DND-41 (cell line): ENCODE data around the gene UNC45B.
"Not testable (repeated sequence)": the region's sequence is repeated elsewhere in the genome, so short reads cannot be mapped to it uniquely, and the experiment has no call there.

ENCODE experiments used
- ATAC-seq: fragments of 200-7000 bp; cut with Tn5 transposase; 3 replicates; pipeline ENCODE4 v1.9.1; 2021; ENCODE audit warnings: low read depth; ENCODE audit not compliant: insufficient read depth
- DNase-seq: peaks from one replicate; pipeline ENCODE4 v3.0.0-alpha.2; 2020
- H2AFZ ChIP-seq: 2 replicates; pipeline ENCODE4 v1.6.0; 2012; ENCODE audit warnings: low read depth, low read length
- H3K27ac ChIP-seq: 2 replicates; pipeline ENCODE4 v1.5.1; 2012; ENCODE audit warnings: low read length, inconsistent platforms
- H3K27me3 ChIP-seq: fragments of 200-600 bp; sonication (generic); 2 replicates; pipeline ENCODE4 v1.6.0; 2012; ENCODE audit warnings: low read length, mild to moderate bottlenecking, inconsistent platforms; ENCODE audit not compliant: insufficient read depth, poor library complexity
- H3K36me3 ChIP-seq: 2 replicates; pipeline ENCODE4 v1.5.1; 2012; ENCODE audit warnings: low read length, inconsistent platforms; ENCODE audit not compliant: insufficient read depth
- H3K4me1 ChIP-seq: 2 replicates; pipeline ENCODE4 v1.5.1; 2012; ENCODE audit warnings: mild to moderate bottlenecking, low read length; ENCODE audit not compliant: insufficient read depth
- H3K4me2 ChIP-seq: 2 replicates; pipeline ENCODE4 v1.6.0; 2012; ENCODE audit warnings: mild to moderate bottlenecking, moderate library complexity, low read length, inconsistent platforms; ENCODE audit not compliant: insufficient read depth
- H3K4me3 ChIP-seq, 2 experiments: fragments of 200-600 bp in 1 of 2; shearing (Covaris generic) in 1 of 2; 2 replicates each; pipeline ENCODE4 v1.5.1; 2012 to 2016; ENCODE audit warnings: inconsistent platforms in 2 of 2, low read length in 2 of 2, mild to moderate bottlenecking in 2 of 2, low read depth in 1 of 2, moderate library complexity in 1 of 2
- H3K79me2 ChIP-seq: 2 replicates; pipeline ENCODE4 v1.6.0; 2012; ENCODE audit warnings: low read length, inconsistent platforms; ENCODE audit not compliant: insufficient read depth
- H3K9ac ChIP-seq: 2 replicates; pipeline ENCODE4 v1.6.0; 2012; ENCODE audit warnings: low read depth, mild to moderate bottlenecking, inconsistent platforms, low read length, moderate library complexity
- H3K9me3 ChIP-seq: 2 replicates; pipeline ENCODE4 v1.5.1; 2012; ENCODE audit warnings: low read length, moderate library complexity, mild to moderate bottlenecking, inconsistent platforms; ENCODE audit not compliant: insufficient read depth, severe bottlenecking
- H4K20me1 ChIP-seq: 2 replicates; pipeline ENCODE4 v1.6.0; 2012; ENCODE audit warnings: low read length; ENCODE audit not compliant: insufficient read depth
- EZH2 ChIP-seq: IDR thresholded peaks from 3 replicates; pipeline ENCODE4 v1.6.1; 2012; ENCODE audit warnings: borderline replicate concordance, low read depth, mild to moderate bottlenecking, moderate library complexity, low read length, inconsistent platforms; ENCODE audit not compliant: severe bottlenecking
- TF ChIP-seq, protein P1 (sequence below): IDR thresholded peaks from 2 replicates; pipeline ENCODE4 v1.5.1; 2012; ENCODE audit warnings: borderline replicate concordance, low read length, moderate library complexity, mild to moderate bottlenecking; ENCODE audit not compliant: poor library complexity, severe bottlenecking; ENCODE audit errors: extremely low read depth

UNC45B gene

DNA sequence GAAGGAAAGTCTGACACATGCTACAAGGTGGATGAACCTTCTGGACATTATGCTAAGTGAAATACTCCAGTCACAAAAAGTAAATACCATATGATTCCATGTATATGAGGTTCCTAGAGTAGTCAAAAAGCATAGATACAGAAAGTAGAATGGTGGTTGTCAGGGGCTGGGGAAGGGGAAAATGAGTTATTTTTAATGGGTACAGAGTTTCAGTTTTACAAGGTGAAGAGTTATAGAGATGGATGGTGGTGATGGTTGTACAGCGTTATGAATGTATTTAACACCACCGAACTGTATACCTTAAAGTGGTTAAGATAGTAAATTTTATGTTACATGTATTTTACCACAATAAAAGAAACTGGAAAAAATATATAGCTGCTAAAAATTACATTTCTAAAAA lies 45.9 kb upstream of the UNC45B start:
- Histone ChIP-seq H2AFZ (no peak overlapping the region), H3K9me3 (no peaks in the 10 kb centered on the region), H4K20me1 (no peaks in the 10 kb centered on the region), H3K27ac (no peak overlapping the region), H3K9ac (no peak overlapping the region), H3K36me3 (peaks cover 79% of the 10 kb centered on the region), H3K4me2 (no peak overlapping the region), H3K27me3 (no peaks in the 10 kb centered on the region), H3K4me3 (no peak overlapping the region), H3K79me2 (no peaks in the 10 kb centered on the region), H3K4me1 (no peaks in the 10 kb centered on the region)
- no peak for TF ChIP-seq EZH2
- TF ChIP-seq, protein P1, sequence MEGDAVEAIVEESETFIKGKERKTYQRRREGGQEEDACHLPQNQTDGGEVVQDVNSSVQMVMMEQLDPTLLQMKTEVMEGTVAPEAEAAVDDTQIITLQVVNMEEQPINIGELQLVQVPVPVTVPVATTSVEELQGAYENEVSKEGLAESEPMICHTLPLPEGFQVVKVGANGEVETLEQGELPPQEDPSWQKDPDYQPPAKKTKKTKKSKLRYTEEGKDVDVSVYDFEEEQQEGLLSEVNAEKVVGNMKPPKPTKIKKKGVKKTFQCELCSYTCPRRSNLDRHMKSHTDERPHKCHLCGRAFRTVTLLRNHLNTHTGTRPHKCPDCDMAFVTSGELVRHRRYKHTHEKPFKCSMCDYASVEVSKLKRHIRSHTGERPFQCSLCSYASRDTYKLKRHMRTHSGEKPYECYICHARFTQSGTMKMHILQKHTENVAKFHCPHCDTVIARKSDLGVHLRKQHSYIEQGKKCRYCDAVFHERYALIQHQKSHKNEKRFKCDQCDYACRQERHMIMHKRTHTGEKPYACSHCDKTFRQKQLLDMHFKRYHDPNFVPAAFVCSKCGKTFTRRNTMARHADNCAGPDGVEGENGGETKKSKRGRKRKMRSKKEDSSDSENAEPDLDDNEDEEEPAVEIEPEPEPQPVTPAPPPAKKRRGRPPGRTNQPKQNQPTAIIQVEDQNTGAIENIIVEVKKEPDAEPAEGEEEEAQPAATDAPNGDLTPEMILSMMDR, result no peak
- DNase-seq, result no peak
- no peak for ATAC-seq

DNA sequence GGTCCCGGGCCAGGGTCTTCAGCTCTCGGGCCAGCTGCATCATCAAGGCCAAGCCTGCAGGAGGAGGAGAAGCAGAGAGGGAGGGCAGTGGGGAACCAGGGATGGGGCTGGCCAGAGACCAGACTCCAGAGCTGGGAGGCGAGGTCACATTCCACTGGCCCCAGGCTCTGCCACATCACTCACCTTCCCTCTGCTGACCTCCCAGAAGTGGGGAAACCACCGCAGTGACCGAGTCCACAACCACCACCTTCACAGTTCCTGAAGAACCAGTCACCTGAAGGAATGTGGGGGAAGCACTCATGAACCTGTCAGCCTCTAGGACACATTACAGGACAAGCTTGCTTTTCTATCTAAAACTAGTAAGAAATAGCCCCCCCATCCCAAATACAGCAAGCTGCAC lies 44.3 kb upstream of the UNC45B start:
- Histone ChIP-seq H3K79me2 (peaks cover 2% of the 10 kb centered on the region; the same call in 1 of the 2 replicates), H3K36me3 (peaks cover 86% of the 10 kb centered on the region), H3K4me1 (no peaks in the 10 kb centered on the region), H3K4me2 (no peak overlapping the region), H3K4me3 (no peak overlapping the region), H3K27me3 (no peaks in the 10 kb centered on the region), H4K20me1 (peaks cover 3% of the 10 kb centered on the region), H2AFZ (no peak overlapping the region), H3K27ac (no peak overlapping the region), H3K9ac (no peak overlapping the region), H3K9me3 (no peaks in the 10 kb centered on the region)
- DNase-seq (no peak), ATAC-seq (no peak)
- no peak for TF ChIP-seq EZH2
- TF ChIP-seq, protein P1, result no peak

DNA sequence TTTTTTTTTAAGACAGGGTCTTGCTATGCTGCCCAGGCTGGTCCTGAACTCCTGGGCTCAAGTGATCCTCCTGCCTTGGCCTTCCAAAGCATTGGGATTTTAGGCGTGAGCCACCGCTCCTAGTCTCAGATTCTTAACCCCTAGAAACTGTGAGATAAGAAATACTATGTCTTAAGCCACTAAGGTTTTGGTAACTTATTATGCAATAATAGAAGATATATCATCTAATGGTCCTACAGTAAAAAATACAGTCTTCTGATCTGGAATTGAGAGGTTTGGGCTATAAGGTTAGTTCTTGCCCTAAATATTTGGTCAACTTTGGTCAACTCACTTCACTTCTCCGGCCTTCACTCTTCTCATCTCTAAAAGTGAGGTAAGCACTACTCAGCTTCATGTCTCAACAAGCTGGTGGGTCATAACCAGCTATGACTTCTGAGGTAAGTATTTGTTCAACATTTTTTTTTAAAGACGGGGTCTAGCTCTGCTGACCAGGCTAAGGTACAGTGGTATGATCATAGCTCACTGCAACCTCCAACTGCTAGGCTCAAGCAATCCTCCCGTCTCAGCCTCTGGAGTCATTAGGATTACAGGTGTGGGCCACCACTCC lies 42.7 kb upstream of the UNC45B start:
- TF ChIP-seq, protein P1, result no peak
- no peak for TF ChIP-seq EZH2
- no peak overlapping the region for H3K9ac ChIP-seq
- no peaks in the 10 kb centered on the region for H3K4me1 ChIP-seq
- H3K9me3 ChIP-seq, result no peaks in the 10 kb centered on the region
- peaks cover 13% of the 10 kb centered on the region for H3K79me2 ChIP-seq
- H3K27me3 ChIP-seq, result no peaks in the 10 kb centered on the region
- peaks cover 76% of the 10 kb centered on the region for H3K36me3 ChIP-seq
- H3K4me3 ChIP-seq, result no peak overlapping the region
- H2AFZ ChIP-seq, result no peak overlapping the region
- no peak overlapping the region for H3K4me2 ChIP-seq
- DNase-seq (no peak), ATAC-seq (no peak)
- no peak overlapping the region for H3K27ac ChIP-seq
- H4K20me1 ChIP-seq, result peaks cover 3% of the 10 kb centered on the region

DNA sequence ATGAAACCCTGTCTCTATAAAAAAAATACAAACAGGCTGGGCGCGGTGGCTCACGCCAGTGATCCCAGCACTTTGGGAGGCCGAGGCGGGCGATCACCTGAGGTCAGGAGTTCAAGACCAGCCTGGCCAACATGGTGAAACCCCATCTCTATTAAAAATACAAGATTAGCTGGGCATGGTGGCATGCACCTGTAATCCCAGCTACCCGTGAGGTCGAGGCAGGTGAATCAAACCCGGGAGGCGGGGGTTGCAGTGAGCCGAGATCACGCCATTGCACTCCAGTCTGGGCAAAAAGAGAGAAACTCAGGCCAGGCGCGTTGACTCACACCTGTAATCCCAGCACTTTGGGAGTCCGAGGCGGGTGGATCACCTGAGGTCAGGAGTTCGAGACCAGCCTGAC lies 36.8 kb upstream of the UNC45B start:
- H3K9me3 ChIP-seq, H4K20me1 ChIP-seq, H3K4me3 ChIP-seq, H3K27ac ChIP-seq, DNase-seq, H3K4me1 ChIP-seq, H3K4me2 ChIP-seq, ATAC-seq, H2AFZ ChIP-seq, H3K9ac ChIP-seq, H3K27me3 ChIP-seq: not testable (repeated sequence)
- Histone ChIP-seq H3K36me3 (peaks cover 37% of the 10 kb centered on the region), H3K79me2 (peaks cover 58% of the 10 kb centered on the region)
